GM18526 (cell line): Measurements from ENCODE around the gene CIART.

Experiments
- POLR2A ChIP-seq: IDR thresholded peaks from 3 replicates; pipeline ENCODE4 v1.6.1; 2011; ENCODE audit not compliant: insufficient read length; ENCODE audit errors: extremely low read depth

The CIART gene

DNA sequence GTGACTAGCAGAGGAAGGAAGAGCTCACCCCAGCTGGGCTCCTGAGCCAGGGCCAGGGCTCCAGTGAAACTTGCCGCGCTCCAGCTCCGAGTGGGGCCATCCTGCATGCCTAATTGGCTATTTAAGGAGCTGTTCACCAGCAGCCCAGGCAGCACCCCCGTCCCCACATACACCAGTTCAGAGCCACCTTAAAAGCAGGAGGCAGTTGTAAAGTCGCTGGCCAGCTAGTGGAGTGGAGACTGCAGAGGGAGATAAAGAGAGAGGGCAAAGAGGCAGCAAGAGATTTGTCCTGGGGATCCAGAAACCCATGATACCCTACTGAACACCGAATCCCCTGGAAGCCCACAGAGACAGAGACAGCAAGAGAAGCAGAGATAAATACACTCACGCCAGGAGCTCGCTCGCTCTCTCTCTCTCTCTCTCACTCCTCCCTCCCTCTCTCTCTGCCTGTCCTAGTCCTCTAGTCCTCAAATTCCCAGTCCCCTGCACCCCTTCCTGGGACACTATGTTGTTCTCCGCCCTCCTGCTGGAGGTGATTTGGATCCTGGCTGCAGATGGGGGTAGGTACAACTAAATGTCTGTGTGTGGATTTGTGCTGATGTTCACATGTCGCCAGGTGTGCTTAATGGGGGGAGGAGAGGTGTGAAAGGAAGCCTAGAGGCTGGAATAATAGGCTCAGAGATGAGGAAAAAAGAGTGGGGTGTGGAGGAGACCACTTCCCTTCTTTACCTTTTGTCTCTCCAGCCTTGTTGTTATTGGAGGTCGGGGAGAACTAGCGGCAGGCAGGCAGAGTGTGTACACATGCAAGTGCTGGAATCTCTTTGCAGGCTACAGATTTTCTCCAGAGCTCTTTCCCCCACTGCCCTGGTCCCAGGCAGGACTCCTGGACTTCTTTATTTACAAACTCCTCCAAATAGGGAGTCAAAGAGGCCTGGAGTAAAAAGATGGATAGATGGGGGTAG lies 24.4 kb upstream of the CIART start, which contains the start of gene CA14:
CA14 (plus strand) TSS at position 151 of the 962 bp plus-strand sequence; CDS start at position 506, 355 bp downstream.
- TF ChIP-seq POLR2A: no peak

DNA sequence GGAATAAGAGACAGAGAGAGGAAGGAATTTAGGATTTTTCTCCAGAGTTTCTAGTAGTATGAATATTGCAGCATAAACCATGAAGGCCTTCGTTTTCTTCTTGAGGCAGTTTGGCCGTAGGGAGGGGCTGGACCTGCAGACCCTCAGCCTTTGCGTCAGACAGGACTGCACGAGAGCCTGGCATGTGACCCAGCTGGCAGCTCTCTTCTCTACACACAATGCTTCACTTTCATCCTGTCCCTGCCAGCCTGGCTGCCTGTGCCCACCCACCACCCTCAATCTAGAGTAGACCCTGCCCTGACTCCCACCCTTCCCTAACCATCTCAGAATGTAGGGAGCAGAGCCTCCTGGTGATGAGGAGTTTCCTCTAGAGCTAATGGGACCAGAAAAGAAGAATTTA lies 23.1 kb upstream of the CIART start:
- no peak for TF ChIP-seq POLR2A

GRCh38 chr1:150259758-150260669 lies 22.3 kb upstream of the CIART start:
- TF ChIP-seq POLR2A: no peak

GRCh38 chr1:150261367-150261766 lies 21.0 kb upstream of the CIART start:
- no peak for TF ChIP-seq POLR2A

- no peak for TF ChIP-seq POLR2A
Observed at GRCh38 chr1:150262388-150263320, 19.7 kb upstream of the CIART start.

GRCh38 chr1:150263549-150263948 lies 18.8 kb upstream of the CIART start:
- no peak for TF ChIP-seq POLR2A

- no peak for TF ChIP-seq POLR2A
Observed at GRCh38 chr1:150267896-150268295, 14.5 kb upstream of the CIART start.

DNA sequence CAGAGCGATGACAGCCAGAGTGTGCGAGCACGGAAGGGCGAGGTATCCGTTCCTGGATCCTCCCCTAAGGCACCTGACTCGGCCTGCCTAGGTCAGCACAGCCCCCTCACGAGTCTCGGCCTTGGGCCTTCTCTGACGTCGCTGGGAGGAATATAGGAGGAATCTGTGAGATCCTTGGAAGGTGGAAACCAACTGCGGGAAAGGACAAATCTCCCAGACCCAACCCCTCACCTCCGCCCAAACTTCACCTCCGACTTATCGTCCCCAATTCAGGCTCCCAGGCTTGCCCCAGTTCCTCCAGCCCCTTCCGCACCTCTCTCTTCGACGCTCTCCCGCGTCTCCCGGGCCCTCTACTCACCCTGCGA lies 14.0 kb upstream of the CIART start:
- no peak for TF ChIP-seq POLR2A

DNA sequence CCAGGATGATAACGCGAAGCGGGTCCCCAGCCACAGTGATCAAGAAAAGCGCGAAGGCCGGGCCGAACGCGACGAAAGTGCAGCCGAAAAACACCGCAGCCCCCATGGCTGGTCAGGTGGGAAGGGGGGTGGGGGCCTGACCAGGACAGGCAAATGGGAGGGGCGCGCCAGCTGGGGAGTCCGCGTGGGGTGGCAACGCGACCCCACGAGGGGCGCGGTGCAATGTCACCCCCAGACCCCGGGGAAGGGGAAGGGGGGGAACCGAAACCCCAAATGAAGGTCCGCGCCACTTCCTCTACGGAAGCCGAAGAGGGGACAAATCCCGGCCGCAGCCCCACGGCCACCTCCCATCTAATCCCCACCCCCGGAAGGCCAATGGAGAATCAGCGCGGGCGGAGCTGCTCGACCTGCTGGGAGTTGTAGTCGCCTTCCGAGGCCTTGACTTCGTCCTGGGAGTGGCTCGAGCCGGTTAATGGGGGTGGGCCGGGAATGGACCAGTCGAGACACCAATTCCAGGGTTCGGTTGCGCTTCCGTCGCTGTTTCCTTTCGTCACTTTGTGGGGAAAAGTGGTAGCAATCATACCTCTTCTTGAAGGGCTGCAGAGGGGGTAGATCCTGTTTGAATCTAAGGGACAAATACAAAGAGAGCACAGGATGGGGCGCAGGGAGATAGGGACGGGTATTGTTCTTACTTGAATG lies 13.5 kb upstream of the CIART start, which contains the start of gene APH1A:
APH1A (minus strand) TSS at position 312 of the 699 bp plus-strand sequence; CDS start at position 106, 206 bp downstream.
- peak; percentile 77 for TF ChIP-seq POLR2A

GRCh38 chr1:150269451-150269850 lies 12.9 kb upstream of the CIART start:
- TF ChIP-seq POLR2A: no peak

- TF ChIP-seq POLR2A: no peak
Observed at GRCh38 chr1:150271291-150271959, 10.9 kb upstream of the CIART start.

DNA sequence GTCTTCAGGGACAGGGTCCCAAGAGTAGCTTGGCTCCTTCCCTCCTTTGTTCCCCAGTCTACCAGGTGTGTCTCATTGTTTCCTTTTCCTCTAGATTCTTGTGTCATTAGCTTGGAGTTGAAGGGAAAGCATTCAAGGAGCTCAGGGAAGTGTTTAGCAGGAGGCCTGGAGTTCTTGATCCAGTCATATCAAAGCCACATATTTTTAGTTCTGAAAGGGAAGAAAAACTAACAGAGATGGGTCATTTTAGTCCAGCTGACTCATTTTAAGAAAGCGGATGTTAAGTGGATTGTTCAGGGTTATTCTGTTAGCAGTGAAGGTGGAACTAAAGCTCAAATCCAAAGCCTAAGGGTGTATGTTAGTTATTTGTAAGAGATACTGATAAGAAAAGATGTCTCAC lies 9.0 kb upstream of the CIART start:
- TF ChIP-seq POLR2A: no peak

- TF ChIP-seq POLR2A: no peak
Observed at GRCh38 chr1:150280138-150280707, 2.1 kb upstream of the CIART start.
